ENCODE data around the gene TNRC18. TPM values are rescaled to one million over a fixed set of nuclear protein-coding genes. Genes with fewer than 3 reads are reported as not detected.
"Not testable (repeated sequence)": the region's sequence is repeated elsewhere in the genome, so short reads cannot be mapped to it uniquely, and the experiment has no call there.

The TNRC18 gene
- total RNA-seq, 1 experiment from 2014 or later: 91.7 TPM

DNA sequence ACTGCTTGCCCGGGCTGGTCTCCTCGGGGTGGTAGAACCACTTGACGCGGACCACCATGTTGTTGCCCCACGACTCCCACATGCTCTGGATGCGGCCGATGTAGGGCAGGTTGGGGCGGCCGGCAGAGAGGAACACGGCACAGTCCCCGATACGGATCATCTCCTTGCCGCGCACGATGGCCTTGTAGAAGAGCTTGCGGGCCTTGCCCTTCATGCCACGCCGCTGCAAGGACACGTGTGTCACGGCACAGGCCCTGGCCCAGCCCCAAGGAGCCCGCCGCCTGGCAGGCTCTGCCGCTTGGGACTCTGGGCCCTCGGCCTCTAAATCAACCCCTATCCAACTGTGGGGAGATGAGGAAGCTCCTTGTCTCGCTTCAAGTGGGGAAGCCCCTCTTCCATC lies 114.5 kb downstream of the TNRC18 start:
- no peak overlapping the region for H3K4me3 ChIP-seq (ENCODE audit: low read depth, low read length, poor library complexity, severe bottlenecking)
- BruUV-seq (replicated peaks): no TSS peak
- CTCF ChIA-PET: interaction anchor here (0.6 kb wide), 1 partner anchor 140 kb away, joined by 3 read pairs; no protein-coding TSS in a partner anchor
- POLR2A ChIA-PET (ENCODE audit: low non-redundant PET): interaction anchor here (0.6 kb wide), 1 partner anchor 102 kb away, joined by 14 read pairs; no protein-coding TSS in a partner anchor
- peaks cover 23% of the 10 kb centered on the region for H3K36me3 ChIP-seq (ENCODE audit: insufficient read depth, low read length, poor library complexity, severe bottlenecking)
- TF ChIP-seq, protein P1, sequence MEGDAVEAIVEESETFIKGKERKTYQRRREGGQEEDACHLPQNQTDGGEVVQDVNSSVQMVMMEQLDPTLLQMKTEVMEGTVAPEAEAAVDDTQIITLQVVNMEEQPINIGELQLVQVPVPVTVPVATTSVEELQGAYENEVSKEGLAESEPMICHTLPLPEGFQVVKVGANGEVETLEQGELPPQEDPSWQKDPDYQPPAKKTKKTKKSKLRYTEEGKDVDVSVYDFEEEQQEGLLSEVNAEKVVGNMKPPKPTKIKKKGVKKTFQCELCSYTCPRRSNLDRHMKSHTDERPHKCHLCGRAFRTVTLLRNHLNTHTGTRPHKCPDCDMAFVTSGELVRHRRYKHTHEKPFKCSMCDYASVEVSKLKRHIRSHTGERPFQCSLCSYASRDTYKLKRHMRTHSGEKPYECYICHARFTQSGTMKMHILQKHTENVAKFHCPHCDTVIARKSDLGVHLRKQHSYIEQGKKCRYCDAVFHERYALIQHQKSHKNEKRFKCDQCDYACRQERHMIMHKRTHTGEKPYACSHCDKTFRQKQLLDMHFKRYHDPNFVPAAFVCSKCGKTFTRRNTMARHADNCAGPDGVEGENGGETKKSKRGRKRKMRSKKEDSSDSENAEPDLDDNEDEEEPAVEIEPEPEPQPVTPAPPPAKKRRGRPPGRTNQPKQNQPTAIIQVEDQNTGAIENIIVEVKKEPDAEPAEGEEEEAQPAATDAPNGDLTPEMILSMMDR (conservative IDR thresholded peaks at IDR 0.05; ENCODE audit: low read depth, low read length): no peak
- TF ChIP-seq EZH2 (IDR thresholded peaks at IDR 0.05; ENCODE audit: borderline replicate concordance, low read depth, low read length, poor library complexity, severe bottlenecking): no peak
- intact Hi-C loops (cut with micrococcal nuclease; ENCODE audit: unreplicated experiment): no loop called here
- no peak overlapping the region for H3K27ac ChIP-seq (ENCODE audit: low read depth, low read length, poor library complexity, severe bottlenecking)
- no peak for DNase-seq (ENCODE audit: low spot score)
- no peaks in the 10 kb centered on the region for H3K27me3 ChIP-seq (replicated peaks; ENCODE audit: insufficient read depth, low read depth, low read length, poor library complexity)
- H3K9me3 ChIP-seq (ENCODE audit: low read depth, low read length, poor library complexity, severe bottlenecking): no peaks in the 10 kb centered on the region
- no peaks in the 10 kb centered on the region for H3K4me1 ChIP-seq (ENCODE audit: insufficient read depth, low read length, poor library complexity, severe bottlenecking)

DNA sequence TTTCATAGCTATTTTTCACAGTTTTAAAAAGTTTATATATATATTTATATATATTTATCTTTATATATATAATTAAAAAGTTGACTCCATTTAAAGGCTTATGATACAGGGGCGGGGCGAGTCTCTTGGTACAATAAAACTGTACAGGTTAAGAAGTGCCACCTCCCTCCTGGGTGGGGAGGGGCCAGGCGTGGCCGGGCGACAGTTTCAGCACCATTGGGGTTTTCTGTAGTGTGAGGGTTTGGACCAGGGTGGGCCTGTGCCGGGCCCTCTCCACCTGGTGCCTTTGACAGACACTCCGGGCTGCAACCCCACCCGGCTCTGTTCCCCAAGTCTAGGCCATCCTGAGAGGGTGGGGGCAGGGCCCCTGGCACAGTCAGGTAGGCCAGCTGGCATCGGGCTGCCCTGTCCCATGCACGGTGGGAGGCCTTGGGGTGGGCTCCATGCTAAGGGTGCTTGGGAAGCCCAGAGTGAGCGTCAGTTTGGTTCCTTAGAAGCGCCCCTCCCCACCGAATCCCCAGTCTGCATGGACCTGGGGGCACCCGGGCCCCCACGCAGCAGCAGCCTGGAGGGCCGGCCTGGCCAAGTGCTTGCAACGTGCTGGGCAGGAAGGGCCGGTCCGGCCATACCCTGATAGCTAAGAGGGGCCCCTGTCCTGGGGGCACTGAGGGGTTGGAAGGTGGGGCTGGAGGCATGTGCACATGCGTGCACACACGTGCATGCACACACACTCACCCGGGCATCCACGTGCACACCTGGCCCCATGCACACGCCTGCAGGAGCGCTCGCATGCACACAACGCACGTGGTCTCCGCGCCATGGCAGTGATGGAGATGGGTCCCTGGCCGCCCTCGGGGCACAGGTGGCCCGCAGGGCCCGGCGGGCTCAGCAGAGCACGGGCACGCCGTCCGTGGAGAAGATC lies 116.2 kb downstream of the TNRC18 start:
- H3K4me1 ChIP-seq (ENCODE audit: insufficient read depth, low read length, poor library complexity, severe bottlenecking); CTCF ChIA-PET; H3K27me3 ChIP-seq (replicated peaks; ENCODE audit: insufficient read depth, low read depth, low read length, poor library complexity); H3K27ac ChIP-seq (ENCODE audit: low read depth, low read length, poor library complexity, severe bottlenecking); H3K9me3 ChIP-seq (ENCODE audit: low read depth, low read length, poor library complexity, severe bottlenecking); POLR2A ChIA-PET (ENCODE audit: low non-redundant PET); intact Hi-C loops (cut with micrococcal nuclease; ENCODE audit: unreplicated experiment); H3K4me3 ChIP-seq (ENCODE audit: low read depth, low read length, poor library complexity, severe bottlenecking); DNase-seq (ENCODE audit: low spot score): not testable (repeated sequence)
- TSS peak; percentile 63 for BruUV-seq (replicated peaks)
- H3K36me3 ChIP-seq (ENCODE audit: insufficient read depth, low read length, poor library complexity, severe bottlenecking): peaks cover 26% of the 10 kb centered on the region

DNA sequence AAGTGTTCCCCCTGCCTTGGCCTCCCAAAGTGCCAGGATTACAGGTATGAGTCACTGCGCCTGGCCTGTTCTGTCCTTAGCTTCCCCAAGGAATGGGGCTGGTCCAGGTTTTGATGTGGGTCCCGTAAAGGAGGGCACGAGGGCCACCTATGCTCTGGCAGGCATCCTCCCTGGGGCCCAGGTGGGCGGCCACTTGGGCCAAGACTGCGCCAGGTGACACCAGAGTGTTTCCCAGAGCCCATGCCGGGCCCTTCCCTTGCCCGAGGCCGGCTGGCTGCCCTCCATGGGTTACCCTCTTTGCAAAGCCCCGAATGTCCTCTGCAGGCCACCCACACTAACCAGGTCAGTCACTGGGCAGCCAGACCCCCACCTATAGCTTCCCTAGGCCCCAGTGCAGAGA lies 118.6 kb downstream of the TNRC18 start:
- DNase-seq (ENCODE audit: low spot score); H3K9me3 ChIP-seq (ENCODE audit: low read depth, low read length, poor library complexity, severe bottlenecking); BruUV-seq (replicated peaks); H3K27me3 ChIP-seq (replicated peaks; ENCODE audit: insufficient read depth, low read depth, low read length, poor library complexity); intact Hi-C loops (cut with micrococcal nuclease; ENCODE audit: unreplicated experiment); H3K4me3 ChIP-seq (ENCODE audit: low read depth, low read length, poor library complexity, severe bottlenecking); H3K27ac ChIP-seq (ENCODE audit: low read depth, low read length, poor library complexity, severe bottlenecking); H3K36me3 ChIP-seq (ENCODE audit: insufficient read depth, low read length, poor library complexity, severe bottlenecking); H3K4me1 ChIP-seq (ENCODE audit: insufficient read depth, low read length, poor library complexity, severe bottlenecking); CTCF ChIA-PET: not testable (repeated sequence)
- POLR2A ChIA-PET (ENCODE audit: low non-redundant PET): interaction anchor here (0.6 kb wide), 1 partner anchor 41 kb away, joined by 4 read pairs; no protein-coding TSS in a partner anchor

DNA sequence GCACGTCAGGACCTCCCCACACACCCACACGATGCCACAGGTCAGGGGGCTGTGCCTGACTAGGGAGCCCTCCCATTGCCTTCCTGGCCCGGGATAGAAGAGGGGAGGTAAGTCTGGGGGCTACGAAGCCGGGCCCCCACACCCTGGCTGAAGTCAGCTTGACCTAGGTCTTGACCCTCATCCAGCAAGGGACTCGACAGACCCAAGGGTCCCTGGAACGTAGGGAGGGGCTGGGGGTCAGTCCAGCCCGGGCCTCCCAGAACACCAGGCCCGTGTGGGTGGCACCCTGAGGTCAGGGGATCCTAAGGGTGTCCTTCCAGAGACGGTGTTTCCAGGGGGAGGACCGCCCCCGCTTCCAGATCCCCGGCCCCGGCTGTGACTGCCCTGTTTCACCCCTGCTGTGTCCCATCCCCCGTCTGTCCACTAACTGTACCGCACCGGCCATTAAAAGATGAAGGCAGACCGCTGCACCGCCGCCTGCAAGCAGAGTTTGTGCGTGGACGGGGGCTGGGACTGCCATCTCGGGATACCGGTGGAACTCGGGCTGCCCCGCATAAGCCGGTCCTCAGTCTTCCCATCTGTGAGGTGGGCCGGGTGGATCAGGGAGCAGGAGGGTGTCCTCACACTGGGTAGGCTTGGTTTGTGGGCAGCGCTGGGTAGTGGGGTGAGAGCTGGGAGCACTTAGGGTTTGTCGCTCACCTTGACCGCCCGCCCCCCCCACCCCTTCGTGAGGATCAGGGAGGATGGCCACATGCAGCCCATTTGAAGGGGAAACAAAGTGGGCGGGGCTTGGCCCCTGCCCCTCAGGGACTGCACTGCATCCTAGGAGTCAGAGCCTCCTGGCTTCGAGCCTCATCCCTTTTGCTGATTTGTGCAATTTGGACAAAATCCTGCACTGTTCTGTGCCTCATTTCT lies 119.8 kb downstream of the TNRC18 start:
- intact Hi-C loops (cut with micrococcal nuclease; ENCODE audit: unreplicated experiment): no loop called here
- Histone ChIP-seq H3K9me3 (ENCODE audit: low read depth, low read length, poor library complexity, severe bottlenecking) (no peaks in the 10 kb centered on the region), H3K36me3 (ENCODE audit: insufficient read depth, low read length, poor library complexity, severe bottlenecking) (peaks cover 9% of the 10 kb centered on the region), H3K27me3 (replicated peaks; ENCODE audit: insufficient read depth, low read depth, low read length, poor library complexity) (no peaks in the 10 kb centered on the region), H3K4me1 (ENCODE audit: insufficient read depth, low read length, poor library complexity, severe bottlenecking) (no peaks in the 10 kb centered on the region), H3K4me3 (ENCODE audit: low read depth, low read length, poor library complexity, severe bottlenecking) (no peak overlapping the region), H3K27ac (ENCODE audit: low read depth, low read length, poor library complexity, severe bottlenecking) (no peak overlapping the region)
- CTCF ChIA-PET: no interaction called here
- no TSS peak for BruUV-seq (replicated peaks)
- no peak for TF ChIP-seq EZH2 (IDR thresholded peaks at IDR 0.05; ENCODE audit: borderline replicate concordance, low read depth, low read length, poor library complexity, severe bottlenecking)
- TF ChIP-seq, protein P1 (conservative IDR thresholded peaks at IDR 0.05; ENCODE audit: low read depth, low read length): no peak
- POLR2A ChIA-PET (ENCODE audit: low non-redundant PET): no interaction called here
- DNase-seq (ENCODE audit: low spot score): no peak
